HG03442 (cell line): ENCODE measurements around the gene ABLIM2.

Experiments used
- ATAC-seq: cut with Tn5 transposase; IDR thresholded peaks from one replicate; pipeline ENCODE4 v1.9.1; 2021; ENCODE audit warnings: mild to moderate bottlenecking, moderate library complexity; ENCODE audit not compliant: unreplicated experiment

Gene ABLIM2

DNA sequence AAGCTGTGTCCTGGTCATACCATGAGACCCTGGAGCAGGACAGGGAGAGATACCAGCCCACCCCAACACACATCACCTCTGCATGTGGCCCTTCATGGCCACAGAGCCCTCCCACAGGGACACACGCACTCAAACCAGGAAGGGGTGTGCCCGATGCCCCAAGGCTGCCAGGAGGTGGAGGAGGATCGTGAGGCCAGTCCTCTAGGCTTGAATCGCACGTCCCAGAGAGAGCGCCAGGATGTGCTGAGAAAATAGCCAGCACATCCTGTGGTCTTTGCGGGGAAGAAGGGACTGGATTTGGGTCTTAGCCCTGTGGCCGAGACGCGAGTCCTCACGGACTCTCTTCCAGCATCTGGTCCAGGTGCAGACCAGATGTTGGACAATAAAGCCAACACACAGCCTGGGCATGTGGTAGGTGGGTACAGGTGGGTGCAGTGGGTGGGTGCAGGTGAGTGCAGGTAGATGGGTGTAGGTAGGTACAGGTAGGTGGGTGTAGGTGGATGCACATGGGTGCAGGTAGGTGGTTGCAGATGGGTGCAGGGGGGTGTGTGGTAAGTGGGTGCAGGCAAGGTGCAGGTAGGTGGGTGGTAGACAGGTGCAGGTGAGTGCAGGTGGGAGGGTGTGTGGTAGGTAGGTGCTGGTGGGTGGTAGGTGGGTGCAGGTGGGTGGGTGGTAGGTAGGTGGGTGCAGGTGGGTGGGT lies 124.6 kb downstream of the ABLIM2 start:
- ATAC-seq = no peak

DNA sequence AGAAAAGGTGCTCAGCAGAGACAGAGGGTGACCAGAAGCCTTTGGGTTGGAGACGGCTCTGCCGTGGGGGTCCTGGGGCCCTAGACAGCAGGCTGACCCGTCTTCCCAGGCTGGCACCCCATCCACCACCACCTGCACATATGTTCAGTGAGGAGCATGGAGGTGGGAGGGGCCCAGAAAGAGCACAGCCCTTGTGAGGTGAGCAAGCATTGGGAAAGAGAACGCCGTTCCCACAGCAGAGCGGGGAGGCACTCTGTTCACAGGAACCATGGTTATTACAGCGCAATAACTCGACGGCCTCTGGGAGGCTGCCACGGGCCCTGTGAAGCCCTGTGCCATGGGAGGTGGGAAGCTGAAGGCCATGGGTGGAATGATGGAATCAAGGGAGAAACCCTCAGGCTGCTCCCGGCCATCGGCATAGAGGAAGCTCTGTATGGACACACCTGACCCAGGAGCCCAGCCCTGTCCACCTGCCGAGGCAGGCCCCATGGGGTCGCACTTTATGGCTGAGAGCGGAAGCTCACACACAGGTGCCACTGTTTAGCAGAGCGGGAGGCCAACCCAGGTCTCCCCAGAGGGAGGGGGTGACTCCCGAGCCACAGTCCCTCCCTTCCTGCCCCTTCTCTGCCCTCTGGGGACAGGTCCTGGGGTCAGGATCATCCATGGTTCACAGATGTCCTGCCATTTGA lies 125.4 kb downstream of the ABLIM2 start:
- ATAC-seq = no peak

DNA sequence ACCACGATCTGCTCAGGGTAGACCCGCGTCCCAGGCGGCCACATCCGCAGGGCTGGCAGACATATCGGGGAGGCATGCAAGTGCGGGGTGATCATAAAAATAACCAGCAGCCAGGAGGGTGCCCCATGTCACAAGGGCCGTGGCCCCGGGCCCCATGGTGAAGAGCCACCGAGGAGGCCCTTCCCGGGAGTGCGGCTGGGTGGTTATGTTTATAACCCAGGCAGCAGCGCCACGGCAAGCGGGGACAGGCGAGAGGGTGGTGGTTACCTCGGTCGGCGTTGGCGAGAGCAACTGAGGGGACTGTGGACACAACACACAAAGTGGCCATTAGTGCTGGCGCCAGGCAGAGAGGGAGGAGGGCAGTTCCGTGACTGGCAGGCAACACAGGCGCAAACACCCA lies 126.2 kb downstream of the ABLIM2 start:
- no peak for ATAC-seq

DNA sequence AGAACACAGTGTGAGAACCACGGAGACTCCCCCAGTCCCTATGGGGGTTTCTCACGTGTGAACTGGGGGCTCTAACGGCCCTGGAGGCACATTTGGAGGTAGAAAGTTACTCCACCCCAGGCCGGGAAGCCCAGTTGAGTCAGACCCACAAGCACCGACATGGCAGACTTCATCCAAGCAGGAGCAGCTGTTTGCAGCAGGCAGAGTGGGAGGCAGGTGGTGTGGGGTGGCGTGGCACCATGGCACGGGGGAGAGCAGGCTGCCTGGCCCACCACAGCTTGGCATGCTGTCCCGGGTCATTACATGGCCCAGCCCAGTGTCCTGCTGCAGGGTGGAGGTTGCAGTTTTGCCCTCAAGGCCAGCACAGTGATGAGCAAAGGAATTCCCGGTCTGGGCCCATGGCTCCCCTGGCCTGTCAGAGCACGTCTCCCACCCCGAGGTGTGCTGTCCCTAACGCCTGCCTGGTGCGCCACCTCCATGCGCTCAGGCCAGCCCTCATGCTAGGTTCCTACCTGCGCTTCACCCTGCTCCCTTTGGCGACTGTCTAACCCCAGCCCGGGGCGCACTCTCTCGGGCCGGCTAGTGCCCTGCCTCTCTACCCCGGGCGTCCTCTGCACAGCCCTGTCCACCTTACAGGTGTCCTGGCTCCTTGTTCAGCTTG lies 128.4 kb downstream of the ABLIM2 start:
- no peak for ATAC-seq

DNA sequence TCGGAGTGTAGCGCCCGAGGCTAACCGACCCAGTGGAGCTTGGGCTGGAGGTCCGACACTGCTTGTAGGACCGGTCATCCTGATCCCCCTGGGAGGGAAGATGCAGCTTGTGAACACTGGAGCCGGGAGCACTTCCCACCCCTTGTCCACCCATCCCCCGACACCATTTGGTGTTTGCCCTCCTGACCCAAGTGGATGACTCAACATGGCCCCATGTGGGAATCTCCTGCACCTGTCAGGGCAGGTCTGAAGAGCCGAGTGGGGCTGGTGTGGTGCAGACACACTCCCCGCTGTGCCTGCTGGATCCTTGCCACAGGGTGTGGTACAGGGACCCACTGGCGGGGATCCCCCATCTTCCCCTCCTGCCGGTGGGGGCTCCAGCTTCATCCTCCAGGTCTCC lies 128.9 kb downstream of the ABLIM2 start:
- ATAC-seq = no peak

DNA sequence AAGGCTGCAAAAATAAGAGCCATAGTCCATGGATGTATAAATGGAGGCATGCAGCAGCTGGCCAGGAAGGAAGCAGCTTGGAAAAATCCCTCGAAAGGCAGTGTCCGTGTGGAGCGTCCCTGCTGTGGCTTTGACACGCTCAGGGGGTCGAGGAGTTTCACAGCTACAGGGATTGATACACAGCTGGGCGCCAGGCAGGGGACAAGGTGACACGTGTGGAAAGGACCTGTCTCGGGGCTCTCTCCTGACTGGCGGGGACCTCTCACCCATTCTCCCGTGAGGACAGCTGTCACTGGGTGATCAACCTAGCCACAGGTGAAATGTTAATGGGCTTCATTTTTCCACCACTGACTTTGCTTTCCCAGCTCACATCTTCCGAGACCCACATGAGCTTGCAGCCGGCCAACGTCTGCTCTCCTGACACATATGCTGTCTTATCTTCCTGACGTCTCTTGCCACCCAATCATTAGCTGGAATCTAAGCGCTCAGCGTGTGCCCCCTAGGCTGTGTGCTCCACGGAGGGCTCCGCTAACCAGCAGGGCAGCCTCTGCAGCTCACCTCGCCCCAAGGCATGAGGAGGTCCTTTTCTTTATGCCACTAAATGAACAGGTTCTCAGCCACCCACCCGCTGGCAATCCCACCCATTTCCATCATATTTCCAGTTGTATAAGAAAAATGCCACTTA lies 129.6 kb downstream of the ABLIM2 start:
- ATAC-seq = no peak

DNA sequence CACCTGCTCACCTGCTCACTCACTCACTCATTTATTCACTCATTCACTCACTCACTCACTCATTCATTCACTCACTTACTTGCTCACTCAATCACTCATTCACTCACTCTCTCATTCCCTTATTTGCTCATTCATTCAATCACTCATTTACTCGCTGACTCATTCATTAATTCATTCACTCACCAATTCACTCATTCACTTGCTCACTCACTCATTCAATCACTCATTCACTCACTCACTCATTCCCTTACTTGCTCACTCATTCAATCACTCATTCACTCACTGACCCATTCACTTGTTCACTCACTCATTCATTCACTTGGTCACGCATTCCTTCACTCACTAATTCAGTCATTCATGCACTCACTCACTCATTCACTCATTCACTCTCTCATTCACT lies 130.2 kb downstream of the ABLIM2 start:
- ATAC-seq = no peak

DNA sequence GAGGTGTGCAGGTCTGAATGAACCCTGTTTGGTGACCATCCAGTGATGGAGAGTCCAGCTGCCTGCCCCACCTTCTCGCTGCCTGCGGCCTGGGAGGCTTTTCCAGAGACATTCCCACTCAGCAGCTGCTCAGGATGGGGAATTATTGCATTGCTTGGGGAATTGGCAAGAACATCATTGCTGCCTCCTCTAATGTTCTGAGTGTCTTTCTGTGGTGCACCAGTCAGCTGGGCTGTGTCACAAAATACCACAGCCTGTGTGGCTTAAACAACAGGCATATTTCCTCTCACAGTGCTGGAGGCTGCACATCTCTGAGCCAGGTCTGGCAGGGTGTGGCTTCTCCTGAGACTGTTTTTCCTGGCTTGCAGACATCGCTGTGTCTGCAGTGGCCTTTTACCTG lies 132.2 kb downstream of the ABLIM2 start:
- ATAC-seq = no peak

DNA sequence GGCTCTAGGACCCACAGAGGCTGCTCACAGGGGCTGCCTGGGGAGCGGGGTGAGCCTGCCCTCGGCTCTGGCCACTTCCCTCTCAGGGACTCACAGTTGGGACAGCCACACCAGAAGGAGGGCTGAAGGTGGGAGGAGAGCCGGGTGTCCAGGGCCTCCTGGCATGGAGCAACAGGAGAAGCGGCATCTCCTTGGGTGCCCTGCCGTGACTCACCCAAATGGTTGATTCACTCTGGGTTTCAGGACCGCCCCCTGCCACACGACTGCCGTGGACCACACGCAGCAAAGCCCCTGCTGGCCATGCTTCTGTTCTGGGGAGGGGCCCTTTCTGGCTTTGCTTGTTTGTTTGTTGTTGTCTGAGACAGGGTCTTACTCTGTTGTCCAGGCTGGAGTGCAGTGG lies 132.9 kb downstream of the ABLIM2 start:
- ATAC-seq = no peak

DNA sequence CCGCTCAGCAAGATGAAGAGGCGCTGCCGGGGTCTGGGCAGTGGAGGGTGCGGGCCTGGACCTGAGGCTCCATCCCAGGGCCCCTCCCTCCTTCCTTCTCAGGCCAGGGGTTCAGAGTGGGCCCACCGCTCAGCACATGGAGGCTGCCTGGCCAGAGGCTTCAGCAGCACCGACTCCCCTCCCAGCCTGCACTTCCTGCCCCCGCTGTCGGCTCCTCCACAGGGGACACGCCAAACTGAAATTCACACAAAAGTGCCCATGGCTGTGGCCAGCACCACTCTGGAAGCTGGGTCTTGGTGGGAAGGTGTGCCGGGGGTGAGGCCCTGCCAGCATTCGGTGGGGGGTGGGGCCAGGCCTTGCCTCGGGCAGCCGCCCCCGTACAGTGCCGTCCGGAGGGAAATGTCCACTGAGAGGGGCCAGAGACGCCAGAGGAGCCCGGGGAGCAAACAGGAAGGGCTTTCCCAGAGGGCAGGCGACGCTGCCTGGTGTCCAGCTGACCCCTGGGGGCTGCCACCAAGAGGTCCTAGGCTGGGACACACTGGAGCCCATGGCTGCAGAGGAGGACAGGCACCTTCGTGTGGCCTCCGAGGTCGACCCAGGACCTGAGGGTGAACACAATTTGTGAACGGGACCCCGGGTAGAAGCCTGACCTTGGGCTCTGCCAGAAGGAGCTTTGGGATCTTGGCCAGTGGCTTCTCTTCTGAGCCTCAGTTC lies 134.4 kb downstream of the ABLIM2 start:
- ATAC-seq = no peak

DNA sequence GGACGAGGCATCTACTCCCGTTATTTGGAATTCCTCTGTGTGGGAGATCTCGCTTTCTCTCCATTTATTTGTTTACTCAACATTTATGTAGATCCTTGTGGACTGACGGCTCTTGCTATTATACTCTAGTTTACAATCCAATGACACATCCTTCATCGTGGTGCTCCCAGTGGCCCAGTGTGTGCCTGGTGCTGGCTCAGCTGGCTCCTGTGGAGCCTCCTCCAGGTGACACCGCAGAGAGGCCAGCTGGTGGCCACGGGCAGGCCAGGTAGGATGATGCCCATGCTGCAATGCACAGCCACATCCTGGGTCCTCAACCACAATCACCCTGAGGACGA lies 134.9 kb downstream of the ABLIM2 start:
- ATAC-seq = no peak

DNA sequence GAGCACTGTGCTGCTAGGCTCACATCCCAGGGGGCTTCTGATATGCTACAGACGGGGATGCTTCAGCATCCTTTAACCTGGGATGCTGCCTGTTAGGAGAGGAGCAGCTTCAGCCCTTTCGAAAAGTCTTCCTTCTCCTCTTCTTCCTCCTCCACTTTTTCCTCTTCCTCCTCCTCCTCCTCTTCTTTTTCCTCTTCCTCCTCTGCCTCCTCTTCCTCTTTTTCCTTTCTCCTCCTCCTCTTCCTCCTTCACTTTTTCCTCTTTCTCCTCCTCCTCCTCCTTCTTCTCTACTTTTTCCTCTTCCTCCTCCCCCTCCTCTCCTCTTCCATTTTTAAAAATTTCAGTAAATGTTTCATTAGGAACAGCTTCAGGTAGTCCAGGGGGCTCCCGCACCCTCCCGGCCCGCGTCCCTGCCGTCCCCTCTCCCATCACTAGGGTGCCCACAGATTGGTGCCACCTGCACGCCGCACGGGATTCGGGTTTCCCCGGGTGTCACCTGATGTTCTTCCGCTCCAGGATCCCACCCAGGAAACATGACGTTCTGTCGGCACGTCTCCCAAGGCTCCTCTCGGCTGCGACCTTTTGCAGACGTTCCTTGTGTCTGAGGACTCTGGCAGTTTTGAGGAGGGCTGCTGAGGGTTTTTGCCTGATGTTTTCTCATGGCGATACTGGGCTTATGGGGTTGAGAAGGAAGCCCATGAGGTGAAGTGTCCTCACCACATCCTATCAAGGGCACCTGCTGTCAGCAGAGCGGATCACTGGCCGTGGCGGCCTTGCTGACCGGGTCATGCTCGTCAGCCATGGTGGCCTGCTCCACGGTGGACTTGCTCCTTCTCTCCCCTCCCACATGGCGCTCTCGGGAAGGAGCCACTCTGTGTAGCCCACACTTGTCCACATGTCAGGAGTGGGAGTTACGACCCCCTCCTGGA lies 135.6 kb downstream of the ABLIM2 start:
- ATAC-seq = no peak

DNA sequence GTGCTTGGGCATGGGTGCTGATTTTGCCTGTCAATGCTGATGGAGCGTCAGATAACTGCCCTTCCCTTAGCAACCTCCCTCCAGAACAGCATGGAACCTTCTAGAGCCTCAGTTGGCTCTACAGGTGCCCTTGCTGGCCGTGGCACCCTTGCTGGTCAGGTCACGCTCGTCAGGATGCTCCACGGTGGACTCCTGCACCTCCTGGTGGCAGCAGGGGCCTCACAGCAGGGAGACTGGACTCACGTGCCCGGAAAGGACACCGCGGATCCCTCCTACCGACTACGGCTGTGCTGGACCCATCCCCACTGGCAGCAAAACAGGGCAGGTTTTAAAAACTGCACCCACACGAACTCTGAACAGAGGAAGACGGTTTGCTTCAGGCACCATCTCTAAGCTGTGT lies 136.8 kb downstream of the ABLIM2 start:
- no peak for ATAC-seq

DNA sequence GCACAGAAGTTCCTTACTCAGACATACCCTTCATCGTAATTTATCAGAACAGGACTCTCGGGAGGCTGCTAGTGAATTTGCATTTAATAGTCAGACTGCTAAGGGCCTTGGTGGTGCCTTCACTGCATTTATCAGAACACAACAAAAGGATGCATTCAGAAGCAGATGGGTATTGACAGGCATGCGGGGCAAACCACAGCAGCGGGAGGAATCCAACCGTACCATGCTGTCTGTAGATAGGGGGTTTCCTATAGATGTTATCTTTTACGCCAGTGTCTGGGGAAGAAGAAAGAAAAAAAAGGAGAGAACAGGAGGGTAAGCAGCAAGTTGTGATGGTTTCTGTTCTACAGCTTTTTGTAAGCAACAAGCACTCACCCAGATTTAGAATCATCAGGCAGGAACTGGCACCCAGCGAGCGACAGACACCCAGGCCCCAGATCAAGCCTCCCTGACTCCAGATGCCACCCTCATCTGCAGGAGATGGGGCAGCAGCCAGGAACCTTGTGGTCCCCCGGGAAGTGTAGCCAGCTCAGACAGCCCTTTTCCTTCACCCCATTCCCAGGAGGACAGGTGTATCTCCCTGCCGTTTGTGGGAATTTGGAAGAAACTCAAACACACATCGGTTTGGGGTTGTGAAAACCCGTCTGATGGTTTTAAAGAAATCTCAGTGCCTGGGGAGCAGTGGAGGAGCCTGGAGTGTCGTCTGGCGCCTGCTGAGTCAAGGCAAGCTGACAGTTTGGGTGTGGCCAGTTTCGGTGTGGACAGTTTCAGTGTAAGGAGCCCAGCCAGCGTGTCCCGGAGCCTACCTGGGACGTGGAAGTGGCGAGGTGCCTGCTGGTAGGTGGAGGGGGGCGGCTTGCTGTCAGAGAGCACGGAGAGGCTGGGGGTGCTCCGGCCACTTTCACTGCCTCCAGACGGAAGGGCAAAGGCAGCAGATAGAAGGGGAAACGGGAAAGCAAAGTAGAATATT lies 138.9 kb downstream of the ABLIM2 start:
- no peak for ATAC-seq

DNA sequence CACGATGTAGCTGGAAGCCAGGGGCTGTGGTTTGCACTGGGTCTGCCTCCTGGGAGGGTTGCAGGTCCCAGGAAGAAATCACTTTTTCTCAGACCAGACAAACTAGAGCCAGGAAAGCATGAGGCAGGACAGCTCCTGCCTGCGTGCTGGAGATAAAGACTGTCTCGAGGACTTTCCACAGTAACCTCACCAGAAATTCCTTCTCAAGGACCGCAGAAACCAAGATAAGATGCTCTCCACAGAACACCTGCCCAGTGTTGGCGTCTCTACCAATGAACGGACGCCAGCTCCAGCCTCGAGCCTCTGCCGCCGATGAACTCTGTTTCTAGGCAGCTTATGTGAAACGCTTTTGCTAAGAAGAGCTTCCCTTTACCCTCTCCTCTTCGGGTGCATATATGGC lies 142.1 kb downstream of the ABLIM2 start:
- no peak for ATAC-seq

DNA sequence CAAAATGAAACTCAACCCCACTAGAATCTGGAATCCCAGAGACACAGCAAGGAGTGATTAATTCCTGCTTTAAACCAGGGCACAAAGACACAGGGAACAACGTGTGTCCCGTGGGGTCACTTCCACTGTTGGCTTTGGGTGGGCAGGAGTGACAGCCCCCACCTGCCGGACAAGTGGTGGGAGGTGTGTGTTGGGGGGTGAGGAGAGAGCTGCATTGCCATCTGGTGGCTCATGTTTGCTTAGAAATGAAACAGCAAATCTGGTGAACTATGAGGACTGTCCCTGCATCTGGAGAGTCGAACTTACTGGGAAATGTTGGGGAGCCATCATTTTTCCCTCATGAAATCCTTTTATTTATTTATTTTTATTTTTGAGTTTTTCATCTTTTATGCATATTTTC lies 143.1 kb downstream of the ABLIM2 start:
- ATAC-seq = no peak

DNA sequence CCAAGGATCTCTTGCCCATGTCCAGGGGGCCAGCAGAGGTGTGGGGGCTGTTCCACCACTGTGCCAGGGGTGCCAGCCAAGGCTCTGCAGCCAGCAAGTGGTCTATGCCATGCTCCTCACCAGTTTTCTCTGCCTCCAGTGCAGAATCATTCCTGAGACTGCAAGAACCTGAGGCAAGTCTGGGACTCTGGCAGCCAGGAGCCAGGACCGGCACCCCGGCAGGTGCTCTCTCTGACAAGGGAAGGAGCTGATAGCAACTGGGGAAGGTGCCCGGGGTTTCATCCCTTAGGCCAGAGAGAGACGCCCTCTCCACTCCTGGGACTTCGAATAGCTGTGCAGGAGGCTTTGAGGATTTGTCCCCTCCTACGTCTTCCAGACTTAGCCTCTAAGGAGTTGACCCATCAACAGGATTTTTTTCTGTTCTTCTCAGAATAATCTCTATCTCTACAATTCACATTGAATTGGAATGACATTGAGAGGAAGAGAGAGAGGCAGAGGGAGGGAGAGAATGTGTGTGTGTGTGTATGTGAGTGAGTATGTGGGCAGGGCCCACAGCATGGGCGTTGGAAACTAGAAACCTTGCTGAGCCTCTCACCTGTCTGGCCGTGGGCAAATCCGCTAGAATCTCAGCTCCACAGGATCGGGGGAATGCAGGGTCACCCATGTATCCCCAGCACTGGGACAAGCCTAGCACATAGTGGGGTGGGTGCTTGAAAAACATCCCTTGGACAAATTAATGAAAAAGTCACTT lies 144.5 kb downstream of the ABLIM2 start:
- no peak for ATAC-seq

DNA sequence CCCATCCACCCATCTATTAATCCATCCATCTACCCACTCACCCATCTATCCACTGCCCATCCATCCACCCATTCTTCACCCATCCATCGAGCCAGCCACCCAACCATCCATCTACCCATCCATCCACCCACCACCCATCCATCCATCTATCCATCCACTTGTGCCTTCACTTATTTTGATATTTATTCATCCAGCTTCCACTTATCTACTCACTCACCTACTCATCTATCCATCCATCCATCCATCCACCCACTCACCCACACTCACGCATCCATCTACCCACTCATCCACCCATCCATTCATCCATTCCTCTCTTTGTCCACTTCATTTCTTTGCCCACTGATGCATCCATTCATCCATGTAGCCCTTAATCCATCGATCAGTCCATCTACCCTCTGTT lies 146.1 kb downstream of the ABLIM2 start:
- ATAC-seq = no peak
